Astrocyte (in vitro differentiated cells and primary cell): Measurements from ENCODE around the gene PRXL2B. TPM values are rescaled to one million over a fixed set of nuclear protein-coding genes. Genes with fewer than 3 reads are reported as not detected.
"Not testable (repeated sequence)": the region's sequence is repeated elsewhere in the genome, so short reads cannot be mapped to it uniquely, and the experiment has no call there.

Experiments
- DNase-seq: peaks from one replicate; pipeline ENCODE4 v3.0.0-alpha.2; 2010; ENCODE audit warnings: low read depth
- FAIRE-seq: peaks from 2 replicates; lab custom pipeline; 2011; peaks lifted over from hg19 to GRCh38; lab: Jason Lieb, UNC
- H2AFZ ChIP-seq: 2 replicates; pipeline ENCODE4 v1.6.0; 2012; ENCODE audit warnings: low read depth, low read length, inconsistent platforms
- H3K27ac ChIP-seq: 2 replicates; pipeline ENCODE4 v1.5.1; 2011; ENCODE audit warnings: low read depth, low read length, inconsistent platforms
- H3K27me3 ChIP-seq: 2 replicates; pipeline ENCODE4 v1.6.0; 2011; ENCODE audit warnings: low read length, inconsistent platforms; ENCODE audit not compliant: insufficient read depth
- H3K36me3 ChIP-seq: 2 replicates; pipeline ENCODE4 v1.5.1; 2011; ENCODE audit warnings: low read length, inconsistent platforms; ENCODE audit not compliant: insufficient read depth
- H3K4me1 ChIP-seq: 2 replicates; pipeline ENCODE4 v1.5.1; 2011; ENCODE audit warnings: low read length, inconsistent platforms; ENCODE audit not compliant: insufficient read depth
- H3K4me2 ChIP-seq: 2 replicates; pipeline ENCODE4 v1.6.0; 2012; ENCODE audit warnings: low read length, inconsistent platforms
- H3K4me3 ChIP-seq: 2 replicates; pipeline ENCODE4 v1.5.1; 2011; ENCODE audit warnings: low read depth, mild to moderate bottlenecking, low read length, inconsistent platforms; ENCODE audit not compliant: insufficient read depth
- H3K79me2 ChIP-seq: 2 replicates; pipeline ENCODE4 v1.6.0; 2012; ENCODE audit warnings: mild to moderate bottlenecking, low read length, inconsistent platforms; ENCODE audit not compliant: insufficient read depth
- H3K9ac ChIP-seq: 2 replicates; pipeline ENCODE4 v1.6.0; 2012; ENCODE audit warnings: mild to moderate bottlenecking, low read length, inconsistent platforms
- H3K9me3 ChIP-seq: 2 replicates; pipeline ENCODE4 v1.5.1; 2012; ENCODE audit warnings: low read depth, mild to moderate bottlenecking, low read length, inconsistent platforms; ENCODE audit not compliant: insufficient read depth
- H4K20me1 ChIP-seq: 2 replicates; pipeline ENCODE4 v1.6.0; 2012; ENCODE audit warnings: low read length, inconsistent platforms; ENCODE audit not compliant: insufficient read depth
- H3K27ac Mint-ChIP-seq: one replicate; pipeline ENCODE4 v1.8.0; 2021; ENCODE audit warnings: mild to moderate bottlenecking, mixed read lengths; ENCODE audit not compliant: unreplicated experiment
- H3K27me3 Mint-ChIP-seq: one replicate; pipeline ENCODE4 v1.8.0; 2021; ENCODE audit warnings: low read depth, mixed read lengths; ENCODE audit not compliant: unreplicated experiment
- H3K36me3 Mint-ChIP-seq: one replicate; pipeline ENCODE4 v1.8.0; 2021; ENCODE audit warnings: low read depth, mixed read lengths; ENCODE audit not compliant: unreplicated experiment
- H3K4me1 Mint-ChIP-seq: one replicate; pipeline ENCODE4 v1.8.0; 2021; ENCODE audit warnings: low read depth, mixed read lengths; ENCODE audit not compliant: unreplicated experiment
- H3K4me3 Mint-ChIP-seq: one replicate; pipeline ENCODE4 v1.8.0; 2021; ENCODE audit warnings: mild to moderate bottlenecking, moderate library complexity, mixed read lengths; ENCODE audit not compliant: unreplicated experiment
- H3K9me3 Mint-ChIP-seq: one replicate; pipeline ENCODE4 v1.8.0; 2021; ENCODE audit warnings: mild to moderate bottlenecking, mixed read lengths; ENCODE audit not compliant: unreplicated experiment
- EZH2 ChIP-seq: IDR thresholded peaks from 2 replicates; pipeline ENCODE4 v1.6.1; 2012; ENCODE audit warnings: mild to moderate bottlenecking, low read length, inconsistent platforms; ENCODE audit not compliant: insufficient read depth
- total RNA-seq: library from RNA; stranded (reverse); gene quantifications from 2 replicates; pipeline ENCODE4 v1.2.1, GENCODE V29; 2021
- TF ChIP-seq, protein P1 (sequence below): IDR thresholded peaks from 2 replicates; pipeline ENCODE4 v1.5.1; 2011; ENCODE audit warnings: low read depth, mild to moderate bottlenecking, inconsistent platforms, low read length, moderate library complexity; ENCODE audit not compliant: insufficient read depth

The PRXL2B gene
- total RNA-seq, 1 donor from 2014 or later, result 19.2 TPM

DNA sequence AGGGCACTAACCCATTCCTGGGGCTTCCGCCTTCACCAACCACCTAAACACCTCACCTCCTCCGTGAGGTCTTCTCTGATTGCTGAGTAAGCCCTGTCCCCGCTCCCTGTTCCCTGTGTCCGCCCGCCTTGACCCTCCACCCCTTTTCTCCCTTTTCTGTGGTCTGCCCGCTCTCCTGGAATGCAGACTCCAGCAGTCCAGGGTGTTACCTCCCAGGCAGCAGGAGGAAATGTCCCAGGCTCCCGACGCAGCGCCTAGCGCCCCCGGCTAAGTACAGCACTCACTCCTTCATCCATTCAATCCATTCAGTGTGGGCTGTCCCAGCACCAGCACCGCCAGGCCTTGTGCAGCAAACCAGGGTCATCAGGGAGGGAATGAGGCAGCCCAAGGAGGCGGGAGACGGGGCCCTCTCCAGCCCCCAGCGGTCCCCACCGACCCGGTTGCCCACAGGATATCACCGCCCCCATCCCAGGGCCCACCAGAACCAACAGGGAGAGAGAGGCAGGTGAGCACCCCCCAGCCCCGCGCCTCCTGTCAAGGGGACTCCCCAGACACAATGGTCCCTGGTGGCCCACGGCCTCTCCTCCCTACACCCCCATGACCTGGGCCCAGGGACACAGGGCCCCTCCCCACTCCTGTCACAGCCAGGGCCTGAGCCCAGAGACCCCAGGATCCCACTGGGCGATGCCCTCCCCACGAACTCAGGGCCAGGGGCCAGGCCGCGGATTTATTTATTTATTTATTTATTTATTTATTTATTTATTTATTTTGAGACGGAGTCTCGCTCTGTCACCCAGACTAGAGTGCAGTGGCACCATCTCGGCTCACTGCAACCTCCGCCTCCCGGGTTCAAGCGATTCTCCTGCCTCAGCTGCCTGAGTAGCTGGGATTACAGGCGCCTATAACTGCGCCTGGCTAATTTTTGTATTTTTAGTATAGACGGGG is 20.2 kb upstream of the PRXL2B start:
- Mint-ChIP-seq H3K27ac (no peak overlapping the region), H3K36me3 (no peaks in the 10 kb centered on the region), H3K9me3 (no peaks in the 10 kb centered on the region), H3K4me3 (no peak overlapping the region), H3K4me1 (peaks cover 5% of the 10 kb centered on the region), H3K27me3 (peaks cover 25% of the 10 kb centered on the region)
- no peaks in the 10 kb centered on the region for H3K79me2 ChIP-seq
- no peak overlapping the region for H3K27ac ChIP-seq
- H3K36me3 ChIP-seq, result no peaks in the 10 kb centered on the region
- H3K9ac ChIP-seq, result no peak overlapping the region
- TF ChIP-seq, protein P1, sequence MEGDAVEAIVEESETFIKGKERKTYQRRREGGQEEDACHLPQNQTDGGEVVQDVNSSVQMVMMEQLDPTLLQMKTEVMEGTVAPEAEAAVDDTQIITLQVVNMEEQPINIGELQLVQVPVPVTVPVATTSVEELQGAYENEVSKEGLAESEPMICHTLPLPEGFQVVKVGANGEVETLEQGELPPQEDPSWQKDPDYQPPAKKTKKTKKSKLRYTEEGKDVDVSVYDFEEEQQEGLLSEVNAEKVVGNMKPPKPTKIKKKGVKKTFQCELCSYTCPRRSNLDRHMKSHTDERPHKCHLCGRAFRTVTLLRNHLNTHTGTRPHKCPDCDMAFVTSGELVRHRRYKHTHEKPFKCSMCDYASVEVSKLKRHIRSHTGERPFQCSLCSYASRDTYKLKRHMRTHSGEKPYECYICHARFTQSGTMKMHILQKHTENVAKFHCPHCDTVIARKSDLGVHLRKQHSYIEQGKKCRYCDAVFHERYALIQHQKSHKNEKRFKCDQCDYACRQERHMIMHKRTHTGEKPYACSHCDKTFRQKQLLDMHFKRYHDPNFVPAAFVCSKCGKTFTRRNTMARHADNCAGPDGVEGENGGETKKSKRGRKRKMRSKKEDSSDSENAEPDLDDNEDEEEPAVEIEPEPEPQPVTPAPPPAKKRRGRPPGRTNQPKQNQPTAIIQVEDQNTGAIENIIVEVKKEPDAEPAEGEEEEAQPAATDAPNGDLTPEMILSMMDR, result no peak
- TF ChIP-seq EZH2, result no peak
- no peak overlapping the region for H2AFZ ChIP-seq
- no peaks in the 10 kb centered on the region for H3K4me1 ChIP-seq
- FAIRE-seq, result no peak
- no peak for DNase-seq
- H4K20me1 ChIP-seq, result no peaks in the 10 kb centered on the region
- H3K9me3 ChIP-seq, result no peaks in the 10 kb centered on the region
- no peak overlapping the region for H3K4me2 ChIP-seq
- H3K27me3 ChIP-seq, result no peaks in the 10 kb centered on the region
- no peak overlapping the region for H3K4me3 ChIP-seq

GRCh38 chr1:2567083-2567679 is 19.4 kb upstream of the PRXL2B start:
- no peaks in the 10 kb centered on the region for H3K79me2 ChIP-seq
- no peaks in the 10 kb centered on the region for H3K4me1 ChIP-seq
- no peak overlapping the region for H3K4me2 ChIP-seq
- H3K9ac ChIP-seq, result no peak overlapping the region
- H3K27ac ChIP-seq, result no peak overlapping the region
- H3K9me3 ChIP-seq, result no peaks in the 10 kb centered on the region
- DNase-seq (no peak), FAIRE-seq (no peak)
- Mint-ChIP-seq H3K36me3 (no peaks in the 10 kb centered on the region), H3K27me3 (peaks cover 23% of the 10 kb centered on the region), H3K27ac (no peak overlapping the region), H3K4me1 (peaks cover 5% of the 10 kb centered on the region), H3K9me3 (no peaks in the 10 kb centered on the region), H3K4me3 (no peak overlapping the region)
- no peaks in the 10 kb centered on the region for H4K20me1 ChIP-seq
- H3K4me3 ChIP-seq, result no peak overlapping the region
- no peak overlapping the region for H2AFZ ChIP-seq
- TF ChIP-seq, protein P1, result no peak
- no peak for TF ChIP-seq EZH2
- no peaks in the 10 kb centered on the region for H3K36me3 ChIP-seq
- no peaks in the 10 kb centered on the region for H3K27me3 ChIP-seq

GRCh38 chr1:2568187-2568816 is 18.3 kb upstream of the PRXL2B start:
- FAIRE-seq, H3K4me3 Mint-ChIP-seq, H2AFZ ChIP-seq, H3K9ac ChIP-seq, H3K36me3 ChIP-seq, H3K4me1 Mint-ChIP-seq, H3K9me3 Mint-ChIP-seq, H3K27ac ChIP-seq, H3K9me3 ChIP-seq, H3K27ac Mint-ChIP-seq, H3K4me3 ChIP-seq, H3K79me2 ChIP-seq, H3K4me2 ChIP-seq, DNase-seq, H3K27me3 ChIP-seq, H3K4me1 ChIP-seq, H4K20me1 ChIP-seq, H3K36me3 Mint-ChIP-seq: not testable (repeated sequence)
- H3K27me3 Mint-ChIP-seq, result peaks cover 29% of the 10 kb centered on the region
